HG03103 (cell line): Measurements from ENCODE around the gene TIA1.
"Not testable (repeated sequence)": the region's sequence is repeated elsewhere in the genome, so short reads cannot be mapped to it uniquely, and the experiment has no call there.

Experiments
- ATAC-seq: cut with Tn5 transposase; IDR thresholded peaks from one replicate; pipeline ENCODE4 v1.9.1; 2021; ENCODE audit warnings: low read depth; ENCODE audit not compliant: unreplicated experiment

The TIA1 gene

DNA sequence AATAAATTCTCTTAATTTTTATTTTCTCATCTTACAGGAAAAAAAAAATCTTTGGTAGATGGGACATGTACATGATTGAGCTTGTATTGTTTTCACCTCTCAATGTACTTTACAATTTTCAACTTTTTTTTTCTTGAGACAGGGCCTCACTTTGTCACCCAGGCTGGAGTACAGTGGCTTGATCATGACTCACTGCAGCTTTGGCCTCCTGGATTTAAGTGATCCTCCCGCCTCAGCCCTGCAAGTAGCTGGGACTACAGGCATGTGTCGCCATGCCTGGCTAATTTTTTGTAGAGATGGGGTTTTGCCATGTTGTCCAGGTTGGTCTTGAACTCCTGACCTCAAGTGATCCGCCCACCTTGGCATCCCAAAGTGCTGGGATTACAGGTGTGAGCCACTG, 25.1 kb downstream of the TIA1 start:
- ATAC-seq: not testable (repeated sequence)

DNA sequence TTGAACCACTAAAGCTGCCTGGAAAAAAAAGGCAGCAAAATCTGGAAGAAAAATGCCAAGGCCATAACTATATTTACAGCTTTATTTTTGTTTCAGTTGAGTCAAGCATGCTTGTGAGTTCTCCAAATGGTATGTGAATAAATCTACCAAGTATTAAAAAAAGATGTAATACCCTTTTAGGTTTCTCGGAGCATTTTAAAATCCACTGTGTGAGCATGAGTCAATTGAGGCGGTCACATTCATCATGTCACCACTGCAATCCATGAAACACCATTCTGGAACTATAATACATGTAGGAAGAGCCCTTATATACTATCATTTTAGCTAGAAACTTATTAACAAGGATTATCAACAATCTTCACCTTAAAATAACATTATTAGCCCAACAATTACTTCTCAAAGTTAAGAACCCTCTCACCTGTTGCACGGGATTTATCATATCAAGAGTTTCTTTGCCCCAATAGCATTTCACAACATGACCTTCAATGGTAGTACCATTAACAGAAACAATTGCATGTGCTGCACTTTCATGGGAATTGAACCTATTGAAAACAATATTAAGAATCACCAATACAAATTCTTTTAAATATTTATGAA, 33.4 kb downstream of the TIA1 start:
- no peak for ATAC-seq

DNA sequence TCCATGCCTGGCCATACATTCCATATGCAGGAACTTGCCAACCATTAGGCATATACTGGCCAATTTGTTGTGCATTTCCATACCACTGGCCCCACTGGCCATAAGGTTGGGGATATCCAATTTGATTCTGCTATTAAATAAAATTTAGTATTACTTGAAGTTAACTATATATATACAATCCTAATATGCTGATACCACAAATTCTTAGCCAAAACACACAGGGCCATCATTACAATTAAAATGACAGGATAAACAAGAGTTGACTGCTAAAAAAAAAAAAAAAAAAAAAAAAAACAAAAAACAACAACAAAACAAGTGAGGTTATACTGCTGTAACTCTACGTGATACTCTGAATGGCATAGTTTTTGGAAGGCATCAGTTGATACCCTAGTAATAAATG, 34.1 kb downstream of the TIA1 start:
- ATAC-seq: no peak

DNA sequence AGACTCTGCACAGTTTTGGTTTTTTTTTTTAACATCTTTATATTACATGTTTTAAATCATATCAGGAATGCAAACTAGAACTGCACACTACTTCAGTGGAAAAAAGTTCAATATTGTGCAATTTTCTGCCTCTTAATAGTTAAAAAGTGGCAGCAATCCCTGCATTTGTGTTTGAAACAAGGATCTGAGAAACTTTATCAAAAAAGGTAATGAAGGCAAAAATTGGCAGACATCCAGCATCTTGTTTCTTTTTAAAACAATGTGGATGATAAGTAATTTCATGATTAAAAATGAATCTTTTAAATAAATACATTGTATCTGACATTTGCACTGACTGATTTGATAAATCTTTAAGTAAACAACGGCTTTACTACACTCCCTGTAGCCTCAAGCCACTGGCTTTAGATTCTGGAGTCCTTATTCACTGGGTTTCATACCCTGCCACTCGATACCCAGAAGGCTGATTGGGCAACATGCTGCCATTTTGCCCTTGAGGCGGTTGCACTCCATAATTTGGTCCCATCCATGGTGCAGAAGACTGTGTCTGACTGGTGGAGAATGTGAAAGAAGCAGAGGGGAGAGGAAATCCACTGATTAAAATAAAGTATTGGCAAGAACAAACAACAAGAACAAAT, 36.0 kb downstream of the TIA1 start:
- ATAC-seq: no peak

DNA sequence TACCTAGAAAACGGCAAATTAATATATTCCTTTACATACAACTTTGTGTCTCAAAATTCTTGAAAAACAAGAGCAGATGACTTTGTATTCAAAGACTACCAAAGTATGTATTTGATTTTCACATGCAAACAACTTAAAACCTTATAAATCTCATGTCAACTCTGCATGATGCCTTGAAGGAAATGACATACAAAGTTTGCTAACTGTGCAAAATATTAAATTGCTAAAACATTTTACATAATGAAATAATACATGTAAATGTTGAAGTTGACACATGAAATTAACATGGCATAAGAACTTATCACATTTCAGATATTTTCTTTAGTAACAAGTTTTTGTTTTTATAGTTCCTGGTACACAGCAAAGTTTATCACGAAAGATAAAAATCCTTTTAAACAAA, 36.8 kb downstream of the TIA1 start:
- ATAC-seq: no peak

DNA sequence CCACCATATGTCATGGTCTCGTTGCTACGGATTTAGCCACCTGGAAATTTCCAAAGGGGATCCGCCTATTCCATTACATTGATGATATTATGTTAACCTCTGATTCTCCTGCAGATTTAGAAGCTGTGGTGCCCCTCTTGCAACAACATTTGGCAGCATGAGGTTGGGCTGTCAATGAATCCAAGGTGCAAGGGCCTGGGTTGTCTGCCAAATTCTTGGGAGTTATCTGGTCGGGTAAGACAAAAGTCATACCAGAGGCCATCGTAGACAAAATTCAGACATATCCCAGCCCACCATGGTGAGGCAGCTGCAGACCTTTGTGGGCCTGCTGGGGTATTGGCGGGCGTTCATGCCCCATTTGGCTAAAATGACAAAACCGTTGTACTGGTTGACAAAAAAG, 44.0 kb downstream of the TIA1 start:
- ATAC-seq: no peak

DNA sequence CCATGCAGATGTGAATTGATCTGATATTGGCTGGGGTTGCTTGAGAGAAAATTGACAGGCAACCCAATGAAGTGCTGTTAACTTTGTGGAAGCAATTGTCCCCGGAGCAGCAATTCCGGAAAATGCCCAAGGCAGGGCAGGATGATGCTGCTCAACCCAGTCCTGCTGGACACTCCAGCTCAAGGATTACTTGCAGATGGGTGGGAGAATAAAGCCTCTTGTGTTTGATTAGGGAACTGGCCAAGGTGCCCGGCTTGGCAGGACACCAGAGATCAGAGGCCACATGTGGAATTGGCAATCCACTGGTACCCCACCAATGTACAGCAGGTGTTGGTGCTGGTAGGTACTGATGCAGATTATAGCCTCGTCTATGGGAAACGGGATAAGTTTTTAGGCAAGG, 45.3 kb downstream of the TIA1 start:
- no peak for ATAC-seq

DNA sequence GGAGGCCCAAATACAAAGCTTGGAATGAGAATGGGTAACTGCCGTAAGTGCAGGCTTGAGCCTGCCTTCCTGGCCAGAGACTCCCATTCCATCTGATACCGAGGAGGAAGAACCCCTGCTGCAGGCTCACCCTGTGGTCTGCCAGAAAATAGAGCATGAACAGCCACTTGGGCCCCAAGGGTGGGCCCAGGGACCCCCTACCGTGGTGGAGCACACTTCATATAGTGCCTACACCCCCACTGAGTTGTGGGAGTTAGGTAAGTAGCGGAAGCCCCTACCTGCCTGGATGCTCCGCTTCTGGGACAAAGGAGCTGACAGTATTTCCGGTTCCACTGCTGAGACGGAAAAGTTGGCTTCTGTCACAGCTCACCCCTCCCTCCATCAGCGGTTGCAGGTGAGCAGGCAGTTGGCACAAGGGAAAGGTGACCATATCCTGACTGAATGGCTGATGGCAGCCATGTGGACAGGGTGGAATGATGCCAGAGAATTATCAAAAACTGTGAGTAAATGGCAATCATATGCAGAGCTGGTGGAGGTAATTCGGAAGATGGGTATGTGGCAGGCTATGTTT, 46.1 kb downstream of the TIA1 start:
- no peak for ATAC-seq

DNA sequence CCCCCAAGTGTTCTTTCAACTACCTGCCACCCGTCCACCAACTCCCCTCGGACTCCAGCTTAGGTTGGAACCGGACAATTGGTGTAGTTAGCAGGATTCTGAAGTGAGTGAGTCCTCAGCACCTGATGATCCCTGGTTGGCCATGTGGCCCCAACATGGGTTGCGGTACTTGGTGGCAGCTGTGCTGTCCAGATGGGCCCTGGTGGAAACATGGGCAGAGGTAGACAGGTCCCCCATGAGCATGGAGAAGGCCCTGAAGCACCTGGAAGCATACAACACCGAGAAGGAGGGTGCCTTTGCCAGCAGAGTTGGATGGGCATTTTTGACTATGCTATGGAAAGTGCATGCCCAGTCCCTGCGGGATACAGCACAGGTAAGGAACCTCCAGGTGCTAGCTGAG, 46.6 kb downstream of the TIA1 start:
- ATAC-seq: no peak

DNA sequence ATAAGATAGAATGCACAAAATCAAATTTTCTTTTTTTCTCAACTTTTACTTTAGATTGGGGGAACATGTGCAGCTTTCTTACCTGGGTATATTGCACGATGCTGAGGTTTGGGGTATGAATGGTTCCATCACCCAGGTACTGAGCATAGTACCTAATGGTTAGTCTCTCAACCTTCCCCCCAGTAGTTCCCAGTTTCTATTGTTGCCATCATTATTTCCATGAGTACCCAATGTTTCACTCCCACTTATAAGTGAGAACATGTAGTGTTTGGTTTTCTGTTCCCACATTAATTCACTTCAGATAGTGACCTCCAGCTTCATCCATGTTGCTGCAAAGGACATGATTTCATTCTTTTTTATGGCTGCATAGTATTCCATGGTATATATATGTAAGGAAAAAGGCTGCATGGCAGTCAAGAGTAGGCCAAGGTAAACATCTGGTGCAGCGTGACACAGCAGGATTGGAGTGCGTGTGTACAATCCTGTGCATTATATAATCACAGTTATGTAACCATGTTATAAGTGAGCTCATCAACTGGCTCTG, 47.1 kb downstream of the TIA1 start:
- no peak for ATAC-seq

DNA sequence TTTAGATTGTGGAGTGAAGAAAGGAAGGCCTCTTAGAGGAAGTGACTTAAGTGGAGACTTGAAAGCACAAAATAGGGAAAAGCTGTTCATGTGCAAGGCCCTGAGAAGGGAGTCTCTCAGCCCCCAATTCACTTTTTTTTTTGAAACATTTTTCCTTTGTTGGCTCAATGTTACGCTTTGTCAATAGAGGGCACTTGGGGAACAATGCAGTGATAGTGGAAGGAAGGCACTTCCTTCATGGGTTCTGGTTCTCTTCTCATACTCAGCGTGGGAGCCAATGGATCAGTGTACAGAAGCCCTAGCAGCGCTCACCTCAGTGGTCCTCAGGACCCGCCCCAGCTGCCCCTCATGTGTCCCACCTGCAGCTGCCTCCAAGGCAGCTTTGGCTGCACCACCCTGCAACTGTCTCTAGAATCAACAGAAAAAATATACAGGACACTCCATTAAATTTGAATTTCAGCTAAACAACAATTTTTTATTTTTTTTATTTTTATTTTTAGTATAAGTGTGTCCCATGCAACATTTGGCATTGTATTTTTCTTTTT, 49.0 kb downstream of the TIA1 start:
- ATAC-seq: no peak

DNA sequence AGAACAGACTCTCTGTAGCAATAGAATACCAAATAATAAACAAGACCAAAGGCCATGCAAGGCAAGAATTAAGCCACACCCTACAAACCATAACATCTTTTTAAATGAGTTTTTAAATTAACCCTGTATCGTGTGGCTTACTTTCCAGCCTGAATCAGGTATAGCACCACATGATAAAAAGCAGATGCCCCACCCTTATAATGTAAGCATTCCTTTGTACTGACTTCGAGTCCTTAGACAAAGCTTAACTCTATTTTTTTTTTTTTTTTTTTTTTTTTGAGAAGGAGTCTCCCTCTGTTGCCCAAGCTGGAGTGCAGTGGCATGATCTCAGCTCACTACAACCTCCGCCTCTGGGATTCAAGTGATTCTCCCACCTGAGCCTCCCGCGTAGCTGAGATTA, 55.9 kb downstream of the TIA1 start:
- no peak for ATAC-seq

DNA sequence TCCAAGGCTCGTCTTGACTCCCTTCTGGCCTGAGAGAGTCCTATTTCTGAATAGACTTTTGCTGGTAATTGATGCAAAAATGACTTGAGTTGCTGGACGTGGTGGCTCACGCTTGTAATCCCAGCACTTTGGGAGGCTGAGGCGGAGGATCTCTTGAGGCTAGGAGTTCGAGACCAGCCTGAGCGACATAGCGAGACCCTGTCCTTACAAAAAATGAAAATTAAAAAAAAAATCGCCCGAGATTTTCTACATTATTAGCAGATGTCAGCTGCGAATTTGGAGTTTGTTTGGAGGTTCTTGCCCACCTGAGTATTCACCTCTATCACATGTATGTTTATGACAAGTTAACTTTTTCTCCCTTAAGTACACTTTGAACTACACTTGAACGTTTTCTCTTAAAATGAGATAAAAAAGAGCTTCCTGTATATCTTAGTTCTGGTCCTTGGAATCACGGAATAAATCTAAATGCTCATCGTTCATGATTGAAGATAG, 57.1 kb downstream of the TIA1 start:
- no peak for ATAC-seq

DNA sequence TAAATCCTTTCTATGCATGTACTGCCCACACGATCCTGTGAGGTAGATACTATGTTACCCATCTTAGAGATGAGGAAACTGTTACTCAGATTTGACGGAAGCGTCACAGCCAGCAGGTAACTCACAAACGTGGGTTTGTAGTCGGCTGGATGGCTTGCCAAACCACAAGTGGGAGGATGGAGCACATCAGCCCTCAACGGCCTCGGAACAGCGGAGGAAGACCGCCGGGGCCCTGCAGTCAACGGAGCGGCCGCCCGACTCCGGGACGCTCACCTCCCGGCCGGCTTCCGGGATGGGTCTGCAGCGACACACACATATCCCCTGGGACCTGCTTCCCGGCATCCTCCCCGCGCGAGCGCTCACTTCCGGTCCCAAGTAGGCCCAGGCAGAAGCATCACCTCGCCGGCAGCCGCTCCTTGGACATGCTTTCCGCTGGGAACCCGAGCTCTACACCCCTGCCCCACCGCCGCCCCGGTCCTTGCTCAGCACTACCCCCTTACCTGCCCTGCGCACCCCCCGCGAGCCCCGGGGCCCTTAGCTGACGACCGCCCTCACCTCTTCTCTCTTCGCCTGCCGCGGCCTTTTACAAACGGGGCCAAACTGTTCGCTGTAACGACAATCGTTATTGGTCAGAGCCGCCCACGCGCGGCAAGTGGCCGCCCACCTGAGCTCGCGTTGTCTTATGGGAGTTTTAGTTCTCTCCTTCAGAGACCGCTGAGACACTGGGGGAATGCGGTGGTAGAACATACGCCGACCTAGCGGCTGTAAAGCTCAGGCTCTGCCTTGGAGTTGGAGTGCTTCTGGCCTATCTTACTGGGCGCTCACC, 57.8 kb downstream of the TIA1 start, which contains the start of gene C2orf42:
C2orf42 (minus strand) TSS at position 602 of the 826 bp plus-strand sequence. CDS start 9,034 bp downstream, outside the sequence.
- ATAC-seq: peak; percentile 77

DNA sequence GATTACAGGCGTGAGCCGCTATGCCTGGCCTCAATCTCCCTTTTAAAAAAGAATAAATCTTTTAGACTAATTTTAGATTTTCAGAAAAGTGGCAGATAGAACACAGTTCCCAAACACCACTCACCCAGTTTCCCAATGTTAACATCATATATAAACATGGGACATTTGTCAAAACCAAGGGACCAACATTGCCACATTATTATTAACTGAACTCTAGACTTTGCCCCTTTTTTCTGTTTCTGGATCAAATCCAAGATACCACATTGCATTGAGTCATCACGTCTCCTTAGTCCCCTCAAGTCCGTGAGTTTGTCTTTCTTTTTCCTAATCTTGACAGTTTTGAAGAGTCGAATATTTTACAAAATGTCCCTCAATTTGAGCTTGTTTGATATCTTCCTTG, 60.0 kb downstream of the TIA1 start:
- ATAC-seq: no peak

DNA sequence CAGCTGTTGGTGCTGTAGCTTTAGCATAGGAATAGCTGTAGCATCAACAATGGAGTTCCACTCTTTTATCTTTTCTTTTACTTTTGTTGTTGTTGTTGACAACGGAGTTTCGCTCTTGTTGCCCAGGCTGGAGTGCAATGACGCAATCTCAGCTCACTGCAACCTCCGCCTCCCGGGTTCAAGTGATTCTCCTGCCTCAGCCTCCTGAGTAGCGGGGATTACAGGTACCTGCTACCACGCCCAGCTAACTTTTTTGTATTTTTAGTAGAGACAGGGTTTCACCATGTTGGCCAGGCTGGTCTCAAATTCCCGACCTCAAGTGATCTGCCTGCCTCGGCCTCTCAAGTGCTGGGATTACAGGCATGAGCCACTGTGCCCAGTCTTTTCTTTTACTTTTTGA, 61.3 kb downstream of the TIA1 start:
- ATAC-seq: not testable (repeated sequence)

DNA sequence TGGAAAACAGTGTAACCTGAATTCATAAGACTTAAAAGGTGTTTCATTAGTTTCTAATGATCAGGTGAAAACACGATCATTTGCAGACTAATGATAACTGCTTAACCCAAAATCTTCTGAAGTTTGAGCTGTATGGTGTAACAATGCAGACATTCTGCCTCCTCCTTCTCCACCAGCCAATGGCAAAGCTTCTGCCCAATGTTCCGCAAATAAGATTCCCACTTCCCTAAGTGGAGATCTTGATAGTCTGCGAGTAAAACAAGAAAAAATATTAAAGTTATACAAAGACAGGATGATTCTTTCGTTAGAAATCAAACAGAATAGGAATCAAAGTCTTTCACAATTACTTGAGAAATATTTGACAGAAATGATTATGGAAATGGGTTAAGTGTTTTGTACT, 65.7 kb downstream of the TIA1 start:
- ATAC-seq: no peak

DNA sequence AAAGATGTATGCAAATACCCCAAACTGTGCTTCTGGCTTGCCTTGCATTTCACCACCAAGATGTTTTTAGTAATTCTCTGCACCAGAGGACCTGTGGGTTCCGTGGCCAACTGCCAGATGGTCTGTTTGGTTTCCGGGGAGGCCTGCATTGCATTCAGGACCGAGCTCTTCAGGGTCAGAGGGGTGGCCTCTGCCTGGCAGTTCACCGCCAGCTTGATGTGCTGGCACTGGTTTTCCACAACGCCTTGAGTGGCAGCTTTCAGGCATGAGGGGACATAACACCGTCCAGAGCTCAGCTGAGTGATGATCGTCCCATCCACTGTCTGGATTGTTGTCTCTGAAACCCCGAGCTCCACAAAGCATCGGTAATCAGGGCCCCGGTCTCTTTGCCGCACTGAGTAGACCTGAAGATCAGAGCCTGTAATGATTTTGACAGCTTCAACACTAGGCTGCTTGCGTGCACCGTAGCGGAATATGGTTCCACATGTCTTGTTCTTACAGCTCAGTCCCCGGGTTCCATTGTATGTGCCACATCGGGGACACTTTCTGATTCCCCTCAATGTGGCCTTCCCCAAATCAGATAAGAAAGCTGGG, 67.0 kb downstream of the TIA1 start:
- peak; percentile 55 for ATAC-seq

DNA sequence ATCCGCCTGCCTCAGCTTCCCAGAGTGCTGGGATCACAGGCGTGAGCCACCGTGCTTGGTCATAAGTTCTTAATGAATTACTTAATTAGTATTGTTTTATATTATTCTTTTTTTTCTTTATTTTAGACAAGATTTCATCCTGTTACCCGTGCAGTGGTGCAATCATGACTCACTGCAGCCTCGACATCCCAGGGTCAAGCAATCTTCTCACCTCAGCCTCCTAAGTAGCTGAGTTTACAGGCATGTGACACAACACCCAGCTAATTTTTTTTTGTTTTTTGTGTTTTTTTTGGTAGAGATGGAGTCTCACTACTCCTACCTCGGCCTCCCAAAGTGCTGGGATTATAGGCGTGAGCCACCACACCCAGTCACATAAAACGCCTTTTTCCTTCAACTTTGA, 74.9 kb downstream of the TIA1 start:
- no peak for ATAC-seq

DNA sequence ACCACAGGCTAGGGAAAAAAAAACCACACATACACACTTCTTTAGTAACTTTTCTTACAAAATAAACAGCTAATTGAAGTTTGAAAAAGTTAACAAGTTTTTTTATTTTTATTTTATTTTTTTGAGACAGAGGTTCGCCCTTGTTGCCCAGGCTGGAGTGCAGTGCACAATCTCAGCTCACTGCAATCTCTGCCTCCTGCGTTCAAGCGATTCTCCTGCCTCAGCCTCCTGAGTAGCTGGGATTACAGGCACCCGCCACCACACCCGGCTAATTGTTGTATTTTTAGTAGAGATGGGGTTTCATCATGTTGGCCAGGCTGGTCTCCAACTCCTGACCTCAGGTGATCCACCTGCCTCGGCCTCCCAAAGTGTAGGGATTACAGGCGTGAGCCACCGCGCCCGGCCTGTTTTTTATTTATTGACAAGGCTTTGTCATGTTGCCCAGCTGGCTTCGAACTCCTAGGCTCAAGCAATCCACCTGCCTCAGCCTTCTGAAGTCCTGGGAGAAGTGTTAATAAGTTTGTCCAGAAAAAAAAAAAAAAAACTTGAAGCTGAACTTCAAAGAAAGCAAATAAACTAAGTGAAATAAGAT, 78.7 kb downstream of the TIA1 start:
- not testable (repeated sequence) for ATAC-seq
